Smooth muscle cell (in vitro differentiated cells): ENCODE data around the gene TBC1D1. TPM values are rescaled to one million over a fixed set of nuclear protein-coding genes. Genes with fewer than 3 reads are reported as not detected.

Source experiments
- DNase-seq: peaks from one replicate; lab custom pipeline; 2025; ENCODE audit not compliant: unreplicated experiment; lab: John Stamatoyannopoulos, UW
- H2AFZ ChIP-seq: fragments of 200-600 bp; sonication (generic); 2 replicates; pipeline ENCODE4 v1.6.0; 2016; ENCODE audit warnings: antibody characterized with exemption, low read depth, mild to moderate bottlenecking
- H3F3A ChIP-seq: fragments of 200-600 bp; sonication (generic); 2 replicates; pipeline ENCODE4 v1.6.0; 2017; ENCODE audit warnings: antibody characterized with exemption, low read depth
- H3K27ac ChIP-seq: fragments of 200-600 bp; sonication (generic); 2 replicates; pipeline ENCODE4 v1.5.1; 2016; ENCODE audit warnings: low read depth, mild to moderate bottlenecking
- H3K27me3 ChIP-seq: fragments of 200-600 bp; sonication (generic); 2 replicates; pipeline ENCODE4 v1.6.1; 2016; ENCODE audit warnings: low read depth, mild to moderate bottlenecking
- H3K36me3 ChIP-seq: fragments of 200-600 bp; sonication (generic); 2 replicates; pipeline ENCODE4 v1.5.1; 2016; ENCODE audit warnings: low read depth
- H3K4me1 ChIP-seq: fragments of 200-600 bp; sonication (generic); 2 replicates; pipeline ENCODE4 v1.5.1; 2016; ENCODE audit warnings: low read depth
- H3K4me2 ChIP-seq: fragments of 200-600 bp; sonication (generic); 2 replicates; pipeline ENCODE4 v1.6.0; 2016; ENCODE audit warnings: mild to moderate bottlenecking
- H3K4me3 ChIP-seq: fragments of 200-600 bp; sonication (generic); 2 replicates; pipeline ENCODE4 v1.5.1; 2016; ENCODE audit warnings: mild to moderate bottlenecking
- H3K79me2 ChIP-seq: fragments of 200-600 bp; sonication (generic); 2 replicates; pipeline ENCODE4 v1.6.0; 2016; ENCODE audit warnings: low read depth, mild to moderate bottlenecking
- H3K9ac ChIP-seq: fragments of 200-600 bp; sonication (generic); 2 replicates; pipeline ENCODE4 v1.6.0; 2016; ENCODE audit warnings: low read depth
- H3K9me3 ChIP-seq: fragments of 200-600 bp; sonication (generic); replicated peaks from 2 replicates; pipeline ENCODE4 v1.5.1; 2016; ENCODE audit warnings: low read depth
- H4K20me1 ChIP-seq: fragments of 200-600 bp; sonication (generic); 2 replicates; pipeline ENCODE4 v1.6.0; 2016; ENCODE audit warnings: low read depth
- WGBS: methylation state at CpG from one replicate; pipeline ENCODE4 v1.1.7; 2016; ENCODE audit warnings: low lambda C conversion rate; 5-methylcytosine and 5-hydroxymethylcytosine counted together
- polyA plus RNA-seq: library from polyadenylated mRNA; unstranded; fragments of >200 nt; fragmentation: Nextera tagmentation; extraction: Ambion mirVana; gene quantifications from 2 replicates; pipeline ENCODE4 v1.2.1, GENCODE V29; 2016
- total RNA-seq: library from RNA; depleted of rRNA; stranded (reverse); fragments of >200 nt; gene quantifications from 2 replicates; pipeline ENCODE4 v1.2.3, GENCODE V29; 2014
- TF ChIP-seq, protein P1 (sequence below): fragments of 200-600 bp; sonication (generic); IDR thresholded peaks from 2 replicates; pipeline ENCODE4 v1.5.1; 2017; ENCODE audit warnings: borderline replicate concordance, mild to moderate bottlenecking, antibody characterized with exemption; ENCODE audit not compliant: insufficient read depth, poor library complexity, severe bottlenecking

The TBC1D1 gene
- total and polyA plus RNA-seq, 2 experiments from 2014 or later = 81.5 to 117 TPM

DNA sequence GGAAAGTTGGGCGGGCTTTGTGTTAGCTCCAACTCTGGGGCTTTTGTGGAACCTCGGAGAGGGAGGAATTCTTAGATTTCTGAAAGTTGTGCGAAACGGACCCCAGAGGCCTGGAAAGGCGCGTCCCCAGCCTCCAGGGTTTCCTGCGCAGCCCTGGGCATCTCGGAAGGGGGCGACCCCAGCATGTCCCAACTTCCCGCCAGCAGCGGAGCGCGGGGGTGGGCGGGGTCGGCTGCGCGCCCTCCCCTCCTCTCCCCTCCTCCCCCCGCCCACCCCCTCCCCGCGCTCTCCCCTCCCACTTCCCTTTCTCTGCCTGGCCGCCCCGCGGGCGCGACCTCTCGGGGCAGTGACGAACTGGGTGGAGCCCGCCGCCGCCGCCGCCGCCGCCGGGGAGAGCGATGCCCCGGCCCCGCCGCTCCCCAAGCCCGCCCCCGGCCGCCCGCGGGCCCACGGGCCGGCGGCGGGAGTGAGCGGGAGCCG is 86.1 kb downstream of the TBC1D1 start:
- Histone ChIP-seq H3K27ac (peak overlapping the region; percentile 71), H3K79me2 (peaks cover 38% of the 10 kb centered on the region), H3K36me3 (no peaks in the 10 kb centered on the region), H3K27me3 (no peaks in the 10 kb centered on the region), H3K4me3 (peak overlapping the region; percentile 82), H3K4me2 (peak overlapping the region; percentile 89), H3F3A (no peaks in the 10 kb centered on the region), H4K20me1 (peaks cover 13% of the 10 kb centered on the region), H3K9me3 (no peaks in the 10 kb centered on the region), H2AFZ (peak overlapping the region; percentile 72), H3K9ac (peak overlapping the region; percentile 76), H3K4me1 (peaks cover 18% of the 10 kb centered on the region)
- TF ChIP-seq, protein P1, sequence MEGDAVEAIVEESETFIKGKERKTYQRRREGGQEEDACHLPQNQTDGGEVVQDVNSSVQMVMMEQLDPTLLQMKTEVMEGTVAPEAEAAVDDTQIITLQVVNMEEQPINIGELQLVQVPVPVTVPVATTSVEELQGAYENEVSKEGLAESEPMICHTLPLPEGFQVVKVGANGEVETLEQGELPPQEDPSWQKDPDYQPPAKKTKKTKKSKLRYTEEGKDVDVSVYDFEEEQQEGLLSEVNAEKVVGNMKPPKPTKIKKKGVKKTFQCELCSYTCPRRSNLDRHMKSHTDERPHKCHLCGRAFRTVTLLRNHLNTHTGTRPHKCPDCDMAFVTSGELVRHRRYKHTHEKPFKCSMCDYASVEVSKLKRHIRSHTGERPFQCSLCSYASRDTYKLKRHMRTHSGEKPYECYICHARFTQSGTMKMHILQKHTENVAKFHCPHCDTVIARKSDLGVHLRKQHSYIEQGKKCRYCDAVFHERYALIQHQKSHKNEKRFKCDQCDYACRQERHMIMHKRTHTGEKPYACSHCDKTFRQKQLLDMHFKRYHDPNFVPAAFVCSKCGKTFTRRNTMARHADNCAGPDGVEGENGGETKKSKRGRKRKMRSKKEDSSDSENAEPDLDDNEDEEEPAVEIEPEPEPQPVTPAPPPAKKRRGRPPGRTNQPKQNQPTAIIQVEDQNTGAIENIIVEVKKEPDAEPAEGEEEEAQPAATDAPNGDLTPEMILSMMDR = no peak
- 4% methylated on average over 26 of the region's 50 CpGs for WGBS
- DNase-seq = peak; percentile 40

DNA sequence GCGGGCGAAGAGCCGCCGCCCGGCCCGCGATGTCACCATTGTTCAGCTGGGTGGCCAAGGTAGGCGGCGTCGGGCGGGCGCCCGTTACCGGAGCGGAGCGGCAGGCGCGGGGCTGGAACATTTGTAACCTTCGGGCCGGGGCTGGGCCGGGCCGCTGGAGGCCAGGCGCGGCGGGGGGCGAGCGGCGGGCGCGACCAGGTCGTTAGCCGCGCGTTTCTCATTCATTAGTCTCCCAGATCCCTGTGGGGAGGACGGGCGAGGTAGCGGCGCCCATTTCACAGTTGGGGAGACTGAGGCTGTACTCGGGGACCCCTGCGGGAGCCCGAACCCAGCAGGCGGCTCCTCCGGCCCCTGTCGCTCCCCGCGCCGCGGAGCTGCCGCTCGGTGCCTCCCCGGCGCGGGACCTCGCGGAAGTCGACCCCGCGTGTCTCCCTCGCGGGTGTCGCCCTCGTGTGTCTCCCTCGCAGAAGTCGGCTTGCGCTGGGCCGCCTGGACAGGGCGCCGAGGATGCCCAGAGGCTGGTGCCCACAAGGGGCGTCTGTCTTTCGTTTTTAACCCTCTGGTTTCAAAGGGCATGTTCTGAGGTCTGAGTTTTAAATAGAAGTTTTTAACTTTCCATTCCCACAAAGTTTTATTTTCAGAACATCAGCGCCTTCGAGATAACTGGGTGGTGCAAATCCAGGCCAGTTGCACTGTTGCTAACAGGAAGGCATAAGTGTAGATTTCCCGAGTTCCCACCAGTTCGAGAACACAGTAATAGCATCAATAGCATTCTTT is 86.8 kb downstream of the TBC1D1 start:
- Histone ChIP-seq H3K27me3 (no peaks in the 10 kb centered on the region), H3K4me2 (peak overlapping the region; percentile 89), H4K20me1 (peaks cover 18% of the 10 kb centered on the region), H3K9me3 (no peaks in the 10 kb centered on the region), H3K36me3 (no peaks in the 10 kb centered on the region), H3K4me3 (peak overlapping the region; percentile 82), H3K4me1 (peaks cover 24% of the 10 kb centered on the region), H3K27ac (peak overlapping the region; percentile 71), H3F3A (no peaks in the 10 kb centered on the region), H3K9ac (peak overlapping the region; percentile 76), H3K79me2 (peaks cover 38% of the 10 kb centered on the region), H2AFZ (peak overlapping the region; percentile 72)
- peak; percentile 32 for DNase-seq
- WGBS = 1% methylated on average over 45 of the region's 74 CpGs
- TF ChIP-seq, protein P1 = peak; percentile 46

DNA sequence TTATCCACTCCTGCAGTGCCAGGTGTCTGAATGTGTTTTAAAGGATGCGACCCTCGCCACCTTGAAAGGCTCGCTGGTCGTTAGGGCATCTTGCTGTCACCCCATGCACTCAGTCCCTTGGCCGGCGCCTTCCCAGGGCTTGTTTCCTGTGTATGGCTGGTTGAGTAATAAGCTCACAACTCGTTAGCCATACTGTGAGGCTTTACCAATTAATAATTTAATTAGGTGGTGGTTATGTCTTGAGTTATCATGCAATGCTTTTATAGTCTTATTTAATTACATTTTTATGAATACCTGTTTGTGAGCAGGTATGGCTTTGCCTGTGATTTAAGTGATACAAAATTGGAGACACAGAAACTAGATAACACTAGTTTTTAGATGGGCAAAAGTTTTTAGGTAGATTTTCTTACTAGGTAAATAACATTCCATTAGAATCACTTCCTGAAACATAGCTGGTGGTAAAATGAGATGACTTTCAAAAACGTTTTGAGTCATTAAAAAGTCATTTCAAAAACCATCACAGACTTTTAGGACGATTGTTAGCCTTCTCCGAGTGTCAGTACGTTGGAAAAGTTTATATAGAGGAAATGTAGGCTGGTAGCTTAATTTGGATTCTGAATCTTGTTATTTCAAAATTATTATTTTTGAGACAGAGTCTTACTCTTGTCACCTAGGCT is 87.5 kb downstream of the TBC1D1 start:
- no peaks in the 10 kb centered on the region for H3K27me3 ChIP-seq
- H3K9me3 ChIP-seq = no peaks in the 10 kb centered on the region
- peak overlapping the region; percentile 76 for H3K9ac ChIP-seq
- peak overlapping the region; percentile 89 for H3K4me2 ChIP-seq
- H4K20me1 ChIP-seq = peaks cover 21% of the 10 kb centered on the region
- H3K36me3 ChIP-seq = no peaks in the 10 kb centered on the region
- peaks cover 25% of the 10 kb centered on the region for H3K4me1 ChIP-seq
- peak overlapping the region; percentile 82 for H3K4me3 ChIP-seq
- H3K27ac ChIP-seq = peak overlapping the region; percentile 71
- TF ChIP-seq, protein P1 = no peak
- peak overlapping the region; percentile 72 for H2AFZ ChIP-seq
- H3F3A ChIP-seq = no peaks in the 10 kb centered on the region
- H3K79me2 ChIP-seq = peaks cover 43% of the 10 kb centered on the region
- WGBS = 18% methylated on average over 11 of the region's 11 CpGs
- no peak for DNase-seq
